SK-N-SH (cell line): Measurements from ENCODE around the gene DERA. TPM values are rescaled to one million over a fixed set of nuclear protein-coding genes. Genes with fewer than 3 reads are reported as not detected.

Source experiments
- CTCF ChIA-PET: fragments of 300-600, 350-600 bp; formaldehyde crosslinking; extraction: SDS; loops from one replicate; lab custom pipeline; 2021; lab: Yijun Ruan, JAX
- POLR2A ChIA-PET: fragments of 350-600 bp; sonication (Branson Sonifier 250); formaldehyde crosslinking; extraction: SDS; loops from one replicate; lab custom pipeline; 2020; ENCODE audit warnings: antibody characterized with exemption, inconsistent platforms; lab: Yijun Ruan, JAX
- DNase-seq: peaks from one replicate; pipeline ENCODE4 v3.0.0; 2012
- H2AFZ ChIP-seq: fragments of 200-600 bp; sonication (generic); 2 replicates; pipeline ENCODE4 v1.8.1; 2016; ENCODE audit warnings: antibody characterized with exemption, mild to moderate bottlenecking, low read depth
- H3F3A ChIP-seq: fragments of 200-600 bp; sonication (generic); replicated peaks from 2 replicates; pipeline ENCODE3; 2016; ENCODE audit warnings: antibody characterized with exemption, mild to moderate bottlenecking; ENCODE audit not compliant: insufficient read depth
- H3K27ac ChIP-seq, 2 experiments: fragments of 200-500 bp in 1 of 2; fragments of 200-600 bp in 1 of 2; sonication (Bioruptor generic) in 1 of 2; sonication (generic), shearing (Covaris generic) in 1 of 2; 2 replicates each; pipeline versions ENCODE4 v1.5.1 to v1.6.1; 2014 to 2016; ENCODE audit warnings: low read depth in 2 of 2, inconsistent platforms in 1 of 2, low read length in 1 of 2, mild to moderate bottlenecking in 1 of 2, mixed read lengths in 1 of 2
- H3K27me3 ChIP-seq: fragments of 200-600 bp; sonication (generic), shearing (Covaris generic); 2 replicates; pipeline ENCODE4 v1.6.1; 2016; ENCODE audit warnings: mixed run types; ENCODE audit not compliant: insufficient read depth
- H3K36me3 ChIP-seq, 2 experiments: fragments of 200-500 bp in 1 of 2; fragments of 200-600 bp in 1 of 2; sonication (Bioruptor generic) in 1 of 2; sonication (generic) in 1 of 2; replicated peaks in 1 of 2; 2 replicates each; pipeline versions ENCODE3 to v1.5.1; 2014 to 2016; ENCODE audit warnings: low read length in 1 of 2, mild to moderate bottlenecking in 1 of 2; ENCODE audit not compliant: insufficient read depth in 2 of 2, control insufficient read depth in 1 of 2
- H3K4me1 ChIP-seq, 2 experiments: fragments of 200-500 bp in 1 of 2; fragments of 200-600 bp in 1 of 2; sonication (Bioruptor generic) in 1 of 2; sonication (generic), shearing (Covaris generic) in 1 of 2; 2 replicates each; pipeline versions ENCODE4 v1.5.1 to v1.6.1; 2014 to 2016; ENCODE audit warnings: low read depth in 1 of 2, low read length in 1 of 2, mixed run types in 1 of 2; ENCODE audit not compliant: insufficient read depth in 2 of 2, control insufficient read depth in 1 of 2
- H3K4me2 ChIP-seq: fragments of 200-600 bp; sonication (generic), shearing (Covaris generic); 2 replicates; pipeline ENCODE4 v1.6.1; 2017; ENCODE audit warnings: mixed run types
- H3K4me3 ChIP-seq, 2 experiments: fragments of 200-500 bp in 1 of 2; fragments of 200-600 bp in 1 of 2; sonication (Bioruptor generic) in 1 of 2; sonication (generic), shearing (Covaris generic) in 1 of 2; 2 replicates each; pipeline versions ENCODE4 v1.5.1 to v1.8.1; 2014 to 2016; ENCODE audit warnings: low read depth in 2 of 2, inconsistent platforms in 1 of 2, low read length in 1 of 2, mild to moderate bottlenecking in 1 of 2, mixed read lengths in 1 of 2, moderate library complexity in 1 of 2
- H3K79me2 ChIP-seq: fragments of 200-600 bp; sonication (generic); 2 replicates; pipeline ENCODE4 v1.8.1; 2017; ENCODE audit warnings: mild to moderate bottlenecking; ENCODE audit not compliant: insufficient read depth
- H3K9ac ChIP-seq: fragments of 200-600 bp; sonication (generic); 2 replicates; pipeline ENCODE4 v1.6.1; 2017; ENCODE audit warnings: mixed run types
- H3K9me2 ChIP-seq: fragments of 200-600 bp; sonication (generic); 2 replicates; pipeline ENCODE4 v1.6.1; 2017; ENCODE audit warnings: mixed run types
- H3K9me3 ChIP-seq: fragments of 200-600 bp; sonication (generic); 2 replicates; pipeline ENCODE4 v1.6.1; 2017; ENCODE audit warnings: mixed run types, mild to moderate bottlenecking, moderate library complexity
- H4K20me1 ChIP-seq: fragments of 200-600 bp; sonication (generic); 2 replicates; pipeline ENCODE4 v1.6.1; 2017; ENCODE audit warnings: mild to moderate bottlenecking, mixed run types; ENCODE audit not compliant: insufficient read depth
- CHD2 ChIP-seq: fragments of 150-350 bp; IDR thresholded peaks from 2 replicates; pipeline ENCODE4 v1.6.1; 2018; ENCODE audit warnings: low read length; ENCODE audit not compliant: partially characterized antibody
- ELF1 ChIP-seq: IDR thresholded peaks from 2 replicates; pipeline ENCODE4 v1.4.0; 2012
- EP300 ChIP-seq, 2 experiments: IDR thresholded peaks; 2 replicates each; pipeline versions ENCODE4 v1.4.0 to v1.6.1; 2012; ENCODE audit warnings: borderline replicate concordance in 1 of 2, low read depth in 1 of 2, low read length in 1 of 2
- FOXJ3 ChIP-seq: sonication (generic); formaldehyde crosslinking; IDR thresholded peaks from 2 replicates; pipeline ENCODE4 v1.5.1; 2020; ENCODE audit warnings: mild to moderate bottlenecking, missing genetic modification reagents
- FOXM1 ChIP-seq: IDR thresholded peaks from 2 replicates; pipeline ENCODE4 v1.4.0; 2012; ENCODE audit warnings: low read depth, mild to moderate bottlenecking
- GABPA ChIP-seq: IDR thresholded peaks from 2 replicates; pipeline ENCODE4 v1.4.0; 2012; ENCODE audit warnings: low read depth, mild to moderate bottlenecking
- GATA2 ChIP-seq: sonication (generic); formaldehyde crosslinking; IDR thresholded peaks from 2 replicates; pipeline ENCODE4 v1.5.0; 2020; ENCODE audit warnings: mild to moderate bottlenecking, missing genetic modification reagents
- JUND ChIP-seq: IDR thresholded peaks from 2 replicates; pipeline ENCODE4 v1.4.0; 2012
- MAX ChIP-seq: IDR thresholded peaks from 2 replicates; pipeline ENCODE4 v1.4.0; 2012; ENCODE audit warnings: low read depth
- MEF2A ChIP-seq: IDR thresholded peaks from 2 replicates; pipeline ENCODE4 v1.4.0; 2012; ENCODE audit warnings: low read depth, borderline replicate concordance
- MXI1 ChIP-seq: IDR thresholded peaks from 2 replicates; pipeline ENCODE4 v1.6.1; 2012; ENCODE audit warnings: mild to moderate bottlenecking, low read depth, low read length, improper control_type of control experiment
- NRF1 ChIP-seq: IDR thresholded peaks from 2 replicates; pipeline ENCODE4 v1.6.1; 2012; ENCODE audit warnings: low read depth, mild to moderate bottlenecking, low read length
- PBX3 ChIP-seq: IDR thresholded peaks from 2 replicates; pipeline ENCODE4; 2012
- RAD21 ChIP-seq: IDR thresholded peaks from 2 replicates; pipeline ENCODE4 v1.6.1; 2012; ENCODE audit warnings: mild to moderate bottlenecking, low read length
- RFX5 ChIP-seq: IDR thresholded peaks from 2 replicates; pipeline ENCODE4 v1.6.1; 2012; ENCODE audit warnings: mild to moderate bottlenecking, improper control_type of control experiment, low read length
- RXRA ChIP-seq: IDR thresholded peaks from 2 replicates; pipeline ENCODE4 v1.4.0; 2012; ENCODE audit warnings: low read depth, mild to moderate bottlenecking, borderline replicate concordance
- SMC3 ChIP-seq: IDR thresholded peaks from 2 replicates; pipeline ENCODE4 v1.6.1; 2012; ENCODE audit warnings: low read depth, low read length, improper control_type of control experiment
- TCF12 ChIP-seq: IDR thresholded peaks from 2 replicates; pipeline ENCODE4 v1.4.0; 2012
- USF1 ChIP-seq: IDR thresholded peaks from 2 replicates; pipeline ENCODE4 v1.4.0; 2012; ENCODE audit warnings: low read depth, borderline replicate concordance
- YY1 ChIP-seq: IDR thresholded peaks from 2 replicates; pipeline ENCODE4 v1.4.0; 2012; ENCODE audit warnings: low read depth, mild to moderate bottlenecking
- WGBS: methylation state at CpG from one replicate; pipeline ENCODE4 v1.1.6; 2017; ENCODE audit warnings: low lambda C conversion rate; 5-methylcytosine and 5-hydroxymethylcytosine counted together
- polyA plus RNA-seq, 3 experiments: library from polyadenylated mRNA; depleted of rRNA; stranded (reverse); fragments of >200 nt; gene quantifications; 2 replicates each; pipeline ENCODE4 v1.2.3, GENCODE V29; 2012
- TF ChIP-seq, protein P1 (sequence below): fragments of 150-350 bp; IDR thresholded peaks from 2 replicates; pipeline ENCODE4 v1.6.1; 2016; ENCODE audit warnings: mild to moderate bottlenecking, low read depth, low read length
- TF ChIP-seq, protein P2 (sequence below): fragments of 150-350 bp; IDR thresholded peaks from 2 replicates; pipeline ENCODE4 v1.6.1; 2017; ENCODE audit warnings: antibody characterized with exemption, low read length, low read depth, borderline replicate concordance

DERA gene
- polyA plus RNA-seq, 1 of the 3 experiments (the other 2 are of a cell fraction) = 16.6 TPM

DNA sequence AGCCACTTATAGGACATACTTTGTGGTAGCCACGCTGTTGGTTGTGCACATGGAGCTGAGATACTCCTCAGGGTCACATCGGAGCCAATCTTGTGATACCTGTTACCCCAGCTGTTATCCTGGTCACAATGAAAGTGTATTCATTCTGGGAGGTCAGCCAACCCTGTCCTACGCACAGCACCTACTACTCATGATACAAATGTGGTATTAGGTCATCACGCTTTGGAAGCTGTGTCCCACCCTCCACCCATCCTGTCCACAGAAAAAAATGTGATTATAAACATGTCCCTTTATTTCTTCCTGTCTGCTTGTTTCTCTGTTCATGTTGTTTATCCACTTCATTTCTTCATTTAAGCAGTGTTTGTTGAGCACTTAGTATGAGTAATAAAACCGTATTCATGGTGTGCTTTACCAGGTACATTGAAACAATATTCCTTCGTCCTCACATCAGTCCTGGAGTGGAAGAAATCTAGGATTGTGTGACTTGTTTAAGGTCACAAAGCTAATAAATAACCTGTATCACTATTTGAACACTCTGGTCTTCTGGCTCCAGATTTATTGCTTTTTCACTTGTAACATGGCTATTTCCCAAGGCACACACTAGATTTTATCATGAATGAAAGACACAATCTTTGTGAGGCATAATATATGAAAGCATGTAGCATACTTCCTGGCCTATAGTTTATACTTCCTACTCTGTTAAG is 73.1 kb downstream of the DERA start:
- Histone ChIP-seq H3K27ac (no peak overlapping the region), H3K9ac (no peak overlapping the region), H3K4me3 (no peak overlapping the region)
- CTCF ChIA-PET = interaction anchor here (1.1 kb wide), 1 partner anchor 22 kb away, joined by 4 read pairs; no protein-coding TSS in a partner anchor
- TF ChIP-seq RFX5 (no peak), CHD2 (no peak), ELF1 (no peak), PBX3 (no peak), USF1 (no peak), TCF12 (no peak)
- TF ChIP-seq, protein P1, sequence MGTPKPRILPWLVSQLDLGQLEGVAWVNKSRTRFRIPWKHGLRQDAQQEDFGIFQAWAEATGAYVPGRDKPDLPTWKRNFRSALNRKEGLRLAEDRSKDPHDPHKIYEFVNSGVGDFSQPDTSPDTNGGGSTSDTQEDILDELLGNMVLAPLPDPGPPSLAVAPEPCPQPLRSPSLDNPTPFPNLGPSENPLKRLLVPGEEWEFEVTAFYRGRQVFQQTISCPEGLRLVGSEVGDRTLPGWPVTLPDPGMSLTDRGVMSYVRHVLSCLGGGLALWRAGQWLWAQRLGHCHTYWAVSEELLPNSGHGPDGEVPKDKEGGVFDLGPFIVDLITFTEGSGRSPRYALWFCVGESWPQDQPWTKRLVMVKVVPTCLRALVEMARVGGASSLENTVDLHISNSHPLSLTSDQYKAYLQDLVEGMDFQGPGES = no peak
- TF ChIP-seq, all 33 proteins: peak for 0
- H3K79me2 ChIP-seq = no peaks in the 10 kb centered on the region
- no peak overlapping the region for H3K4me2 ChIP-seq
- H3K36me3 ChIP-seq = peaks cover 22 to 32% of the 10 kb centered on the region in 2 experiments
- no peaks in the 10 kb centered on the region for H3K9me2 ChIP-seq
- no peaks in the 10 kb centered on the region for H3K27me3 ChIP-seq
- WGBS = 92% methylated on average over 6 of the region's 6 CpGs
- no peaks in the 10 kb centered on the region for H3K9me3 ChIP-seq
- no peak overlapping the region for H2AFZ ChIP-seq
- peaks cover 14% of the 10 kb centered on the region for H3F3A ChIP-seq
- no peaks in the 10 kb centered on the region for H4K20me1 ChIP-seq
- peaks cover 7 to 12% of the 10 kb centered on the region in 2 experiments; a peak in 3 of 4 replicates for H3K4me1 ChIP-seq
- DNase-seq = no peak
- POLR2A ChIA-PET = no interaction called here

GRCh38 chr12:15984963-15985362 is 73.8 kb downstream of the DERA start:
- Histone ChIP-seq H3K9me2 (no peaks in the 10 kb centered on the region), H3K4me3 (no peak overlapping the region), H3K79me2 (no peaks in the 10 kb centered on the region), H3K4me1 (peaks cover 7 to 9% of the 10 kb centered on the region in 2 experiments; a peak in 3 of 4 replicates), H3K27ac (no peak overlapping the region), H3K36me3 (peaks cover 24 to 32% of the 10 kb centered on the region in 2 experiments), H3K27me3 (no peaks in the 10 kb centered on the region), H3K9ac (no peak overlapping the region), H3F3A (peaks cover 7% of the 10 kb centered on the region), H3K4me2 (no peak overlapping the region), H4K20me1 (no peaks in the 10 kb centered on the region), H2AFZ (no peak overlapping the region), H3K9me3 (no peaks in the 10 kb centered on the region)
- POLR2A ChIA-PET = no interaction called here
- no peak for DNase-seq
- WGBS = 94% methylated on average over 2 of the region's 2 CpGs
- no peak for TF ChIP-seq FOXJ3 (CRISPR knock-in tag)
- no peak for TF ChIP-seq GABPA
- no peak for TF ChIP-seq TCF12
- TF ChIP-seq RAD21 = no peak
- TF ChIP-seq EP300 (IDR thresholded peaks at IDR 0.05; ENCODE audit: borderline replicate concordance in 1 of 2, low read depth in 1 of 2, low read length in 1 of 2) = no peak
- TF ChIP-seq RXRA = no peak
- TF ChIP-seq FOXM1 = no peak
- no peak for TF ChIP-seq MAX
- TF ChIP-seq MEF2A = no peak
- TF ChIP-seq, protein P1 = no peak
- no peak for TF ChIP-seq JUND
- TF ChIP-seq MXI1 = no peak
- no peak for TF ChIP-seq YY1
- TF ChIP-seq GATA2 (CRISPR knock-in tag) = no peak
- no peak for TF ChIP-seq CHD2
- TF ChIP-seq, protein P2, sequence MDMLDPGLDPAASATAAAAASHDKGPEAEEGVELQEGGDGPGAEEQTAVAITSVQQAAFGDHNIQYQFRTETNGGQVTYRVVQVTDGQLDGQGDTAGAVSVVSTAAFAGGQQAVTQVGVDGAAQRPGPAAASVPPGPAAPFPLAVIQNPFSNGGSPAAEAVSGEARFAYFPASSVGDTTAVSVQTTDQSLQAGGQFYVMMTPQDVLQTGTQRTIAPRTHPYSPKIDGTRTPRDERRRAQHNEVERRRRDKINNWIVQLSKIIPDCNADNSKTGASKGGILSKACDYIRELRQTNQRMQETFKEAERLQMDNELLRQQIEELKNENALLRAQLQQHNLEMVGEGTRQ = no peak
- no peak for TF ChIP-seq NRF1
- no peak for TF ChIP-seq SMC3
- CTCF ChIA-PET = no interaction called here
